Astrocyte (in vitro differentiated cells and primary cell): ENCODE measurements around the gene C6orf62. TPM values are rescaled to one million over a fixed set of nuclear protein-coding genes. Genes with fewer than 3 reads are reported as not detected.

Experiments
- DNase-seq: peaks from one replicate; pipeline ENCODE4 v3.0.0-alpha.2; 2010; ENCODE audit warnings: low read depth
- FAIRE-seq: peaks from 2 replicates; lab custom pipeline; 2011; peaks lifted over from hg19 to GRCh38; lab: Jason Lieb, UNC
- H2AFZ ChIP-seq: 2 replicates; pipeline ENCODE4 v1.6.0; 2012; ENCODE audit warnings: low read depth, low read length, inconsistent platforms
- H3K27ac ChIP-seq: 2 replicates; pipeline ENCODE4 v1.5.1; 2011; ENCODE audit warnings: low read depth, low read length, inconsistent platforms
- H3K27me3 ChIP-seq: 2 replicates; pipeline ENCODE4 v1.6.0; 2011; ENCODE audit warnings: low read length, inconsistent platforms; ENCODE audit not compliant: insufficient read depth
- H3K36me3 ChIP-seq: 2 replicates; pipeline ENCODE4 v1.5.1; 2011; ENCODE audit warnings: low read length, inconsistent platforms; ENCODE audit not compliant: insufficient read depth
- H3K4me1 ChIP-seq: 2 replicates; pipeline ENCODE4 v1.5.1; 2011; ENCODE audit warnings: low read length, inconsistent platforms; ENCODE audit not compliant: insufficient read depth
- H3K4me2 ChIP-seq: 2 replicates; pipeline ENCODE4 v1.6.0; 2012; ENCODE audit warnings: low read length, inconsistent platforms
- H3K4me3 ChIP-seq: 2 replicates; pipeline ENCODE4 v1.5.1; 2011; ENCODE audit warnings: low read depth, mild to moderate bottlenecking, low read length, inconsistent platforms; ENCODE audit not compliant: insufficient read depth
- H3K79me2 ChIP-seq: 2 replicates; pipeline ENCODE4 v1.6.0; 2012; ENCODE audit warnings: mild to moderate bottlenecking, low read length, inconsistent platforms; ENCODE audit not compliant: insufficient read depth
- H3K9ac ChIP-seq: 2 replicates; pipeline ENCODE4 v1.6.0; 2012; ENCODE audit warnings: mild to moderate bottlenecking, low read length, inconsistent platforms
- H3K9me3 ChIP-seq: 2 replicates; pipeline ENCODE4 v1.5.1; 2012; ENCODE audit warnings: low read depth, mild to moderate bottlenecking, low read length, inconsistent platforms; ENCODE audit not compliant: insufficient read depth
- H4K20me1 ChIP-seq: 2 replicates; pipeline ENCODE4 v1.6.0; 2012; ENCODE audit warnings: low read length, inconsistent platforms; ENCODE audit not compliant: insufficient read depth
- H3K27ac Mint-ChIP-seq: one replicate; pipeline ENCODE4 v1.8.0; 2021; ENCODE audit warnings: mild to moderate bottlenecking, mixed read lengths; ENCODE audit not compliant: unreplicated experiment
- H3K27me3 Mint-ChIP-seq: one replicate; pipeline ENCODE4 v1.8.0; 2021; ENCODE audit warnings: low read depth, mixed read lengths; ENCODE audit not compliant: unreplicated experiment
- H3K36me3 Mint-ChIP-seq: one replicate; pipeline ENCODE4 v1.8.0; 2021; ENCODE audit warnings: low read depth, mixed read lengths; ENCODE audit not compliant: unreplicated experiment
- H3K4me1 Mint-ChIP-seq: one replicate; pipeline ENCODE4 v1.8.0; 2021; ENCODE audit warnings: low read depth, mixed read lengths; ENCODE audit not compliant: unreplicated experiment
- H3K4me3 Mint-ChIP-seq: one replicate; pipeline ENCODE4 v1.8.0; 2021; ENCODE audit warnings: mild to moderate bottlenecking, moderate library complexity, mixed read lengths; ENCODE audit not compliant: unreplicated experiment
- H3K9me3 Mint-ChIP-seq: one replicate; pipeline ENCODE4 v1.8.0; 2021; ENCODE audit warnings: mild to moderate bottlenecking, mixed read lengths; ENCODE audit not compliant: unreplicated experiment
- EZH2 ChIP-seq: IDR thresholded peaks from 2 replicates; pipeline ENCODE4 v1.6.1; 2012; ENCODE audit warnings: mild to moderate bottlenecking, low read length, inconsistent platforms; ENCODE audit not compliant: insufficient read depth
- total RNA-seq: library from RNA; stranded (reverse); gene quantifications from 2 replicates; pipeline ENCODE4 v1.2.1, GENCODE V29; 2021
- TF ChIP-seq, protein P1 (sequence below): IDR thresholded peaks from 2 replicates; pipeline ENCODE4 v1.5.1; 2011; ENCODE audit warnings: low read depth, mild to moderate bottlenecking, inconsistent platforms, low read length, moderate library complexity; ENCODE audit not compliant: insufficient read depth

Gene C6orf62
- total RNA-seq, 1 donor from 2014 or later = 162 TPM

DNA sequence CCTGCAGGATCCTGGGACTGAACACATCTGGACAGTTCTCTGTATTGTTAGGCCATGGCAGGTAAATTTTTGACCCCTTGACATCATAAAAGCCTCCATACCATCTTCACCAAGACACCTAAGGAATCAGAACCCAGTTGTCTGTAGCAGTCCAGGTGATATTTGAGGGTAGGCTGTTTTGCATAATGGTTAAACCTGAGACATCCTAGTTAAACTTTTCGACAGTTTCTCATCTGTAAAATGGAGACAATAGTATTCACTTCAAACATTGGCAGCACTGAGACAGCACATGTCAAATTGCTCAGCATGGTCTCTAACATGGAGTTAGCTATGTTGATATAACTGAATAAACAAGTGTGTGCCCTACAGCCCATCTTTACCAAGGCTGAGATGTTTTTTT, 24.8 kb downstream of the C6orf62 start:
- no peak overlapping the region for H3K9ac ChIP-seq
- no peaks in the 10 kb centered on the region for H3K36me3 Mint-ChIP-seq

GRCh38 chr6:24692848-24693592, 25.9 kb downstream of the C6orf62 start:
- H3K36me3 Mint-ChIP-seq = no peaks in the 10 kb centered on the region

More for the DNA sequence above, 24.8 kb downstream of the C6orf62 start:
- no peaks in the 10 kb centered on the region for H3K9me3 Mint-ChIP-seq
- Histone ChIP-seq H3K4me3 (no peak overlapping the region), H2AFZ (no peak overlapping the region), H3K4me2 (no peak overlapping the region), H3K36me3 (no peaks in the 10 kb centered on the region), H3K79me2 (no peaks in the 10 kb centered on the region), H4K20me1 (no peaks in the 10 kb centered on the region), H3K27ac (no peak overlapping the region), H3K27me3 (no peaks in the 10 kb centered on the region), H3K9me3 (no peaks in the 10 kb centered on the region), H3K4me1 (no peaks in the 10 kb centered on the region)
- H3K27ac Mint-ChIP-seq = no peak overlapping the region
- H3K4me1 Mint-ChIP-seq = peaks cover 2% of the 10 kb centered on the region
- no peak for FAIRE-seq
- no peak for TF ChIP-seq EZH2
- TF ChIP-seq, protein P1, sequence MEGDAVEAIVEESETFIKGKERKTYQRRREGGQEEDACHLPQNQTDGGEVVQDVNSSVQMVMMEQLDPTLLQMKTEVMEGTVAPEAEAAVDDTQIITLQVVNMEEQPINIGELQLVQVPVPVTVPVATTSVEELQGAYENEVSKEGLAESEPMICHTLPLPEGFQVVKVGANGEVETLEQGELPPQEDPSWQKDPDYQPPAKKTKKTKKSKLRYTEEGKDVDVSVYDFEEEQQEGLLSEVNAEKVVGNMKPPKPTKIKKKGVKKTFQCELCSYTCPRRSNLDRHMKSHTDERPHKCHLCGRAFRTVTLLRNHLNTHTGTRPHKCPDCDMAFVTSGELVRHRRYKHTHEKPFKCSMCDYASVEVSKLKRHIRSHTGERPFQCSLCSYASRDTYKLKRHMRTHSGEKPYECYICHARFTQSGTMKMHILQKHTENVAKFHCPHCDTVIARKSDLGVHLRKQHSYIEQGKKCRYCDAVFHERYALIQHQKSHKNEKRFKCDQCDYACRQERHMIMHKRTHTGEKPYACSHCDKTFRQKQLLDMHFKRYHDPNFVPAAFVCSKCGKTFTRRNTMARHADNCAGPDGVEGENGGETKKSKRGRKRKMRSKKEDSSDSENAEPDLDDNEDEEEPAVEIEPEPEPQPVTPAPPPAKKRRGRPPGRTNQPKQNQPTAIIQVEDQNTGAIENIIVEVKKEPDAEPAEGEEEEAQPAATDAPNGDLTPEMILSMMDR = no peak
- no peak for DNase-seq
- no peak overlapping the region for H3K4me3 Mint-ChIP-seq
- H3K27me3 Mint-ChIP-seq = no peaks in the 10 kb centered on the region

More at GRCh38 chr6:24692848-24693592, 25.9 kb downstream of the C6orf62 start:
- Histone ChIP-seq H3K4me1 (no peaks in the 10 kb centered on the region), H2AFZ (no peak overlapping the region), H3K4me3 (no peak overlapping the region), H3K79me2 (no peaks in the 10 kb centered on the region), H3K36me3 (no peaks in the 10 kb centered on the region), H4K20me1 (no peaks in the 10 kb centered on the region), H3K27me3 (no peaks in the 10 kb centered on the region), H3K27ac (no peak overlapping the region), H3K9ac (no peak overlapping the region), H3K4me2 (no peak overlapping the region), H3K9me3 (no peaks in the 10 kb centered on the region)
- TF ChIP-seq, protein P1 = no peak
- peaks cover 2% of the 10 kb centered on the region for H3K4me1 Mint-ChIP-seq
- H3K9me3 Mint-ChIP-seq = no peaks in the 10 kb centered on the region
- H3K27me3 Mint-ChIP-seq = no peaks in the 10 kb centered on the region
- FAIRE-seq = no peak
- H3K4me3 Mint-ChIP-seq = no peak overlapping the region
- H3K27ac Mint-ChIP-seq = no peak overlapping the region
- no peak for DNase-seq
